SK-N-SH treated with all-trans-retinoic acid at 6 μM for 48 hours (cell line): ENCODE results near the gene OPHN1.

Source experiments
- CREB5 ChIP-seq: fragments of 250-450 bp; sonication (Bioruptor Pico); IDR thresholded peaks from 2 replicates; pipeline ENCODE4 v1.5.1; 2020; ENCODE audit warnings: low read depth, mild to moderate bottlenecking, moderate library complexity
- ESRRG ChIP-seq: fragments of 250-450 bp; sonication (Bioruptor Pico); IDR thresholded peaks from 2 replicates; pipeline ENCODE4 v1.6.1; 2021; ENCODE audit warnings: mild to moderate bottlenecking
- GLIS3 ChIP-seq: fragments of 250-450 bp; sonication (Bioruptor Pico); IDR thresholded peaks from 2 replicates; pipeline ENCODE4 v1.5.0; 2020; ENCODE audit warnings: mild to moderate bottlenecking, moderate library complexity
- RARB ChIP-seq: fragments of 250-450 bp; sonication (Bioruptor Pico); IDR thresholded peaks from 2 replicates; pipeline ENCODE4 v1.8.0; 2021; ENCODE audit warnings: mild to moderate bottlenecking, moderate library complexity
- SNAI2 ChIP-seq: fragments of 250-450 bp; sonication (Bioruptor Pico); IDR thresholded peaks from 2 replicates; pipeline ENCODE4 v1.5.0; 2020; ENCODE audit warnings: mild to moderate bottlenecking, moderate library complexity
- ZC3H10 ChIP-seq: fragments of 250-450 bp; sonication (Bioruptor Pico); IDR thresholded peaks from 2 replicates; pipeline ENCODE4 v1.5.1; 2021; ENCODE audit warnings: mild to moderate bottlenecking, moderate library complexity
- ZFP3 ChIP-seq: fragments of 250-450 bp; sonication (Bioruptor Pico); IDR thresholded peaks from 2 replicates; pipeline ENCODE4 v1.5.0; 2020; ENCODE audit warnings: mild to moderate bottlenecking, moderate library complexity
- ZFP30 ChIP-seq: fragments of 450-650 bp; formaldehyde crosslinking; IDR thresholded peaks from 2 replicates; pipeline ENCODE4 v1.5.0; 2022; ENCODE audit warnings: mild to moderate bottlenecking, moderate library complexity
- ZNF565 ChIP-seq: fragments of 450-650 bp; formaldehyde crosslinking; conservative IDR thresholded peaks from 2 replicates; pipeline ENCODE4 v1.5.0; 2020; ENCODE audit warnings: low read depth, mild to moderate bottlenecking, moderate library complexity
- ZNF8 ChIP-seq: fragments of 450-650 bp; formaldehyde crosslinking; IDR thresholded peaks from 2 replicates; pipeline ENCODE4 v1.5.0; 2020; ENCODE audit warnings: mild to moderate bottlenecking, moderate library complexity

- TF ChIP-seq ZFP30 (no peak), CREB5 (CRISPR knock-in tag) (no peak), ZFP3 (CRISPR knock-in tag) (no peak), GLIS3 (no peak), SNAI2 (CRISPR knock-in tag) (no peak), ZNF8 (no peak), ESRRG (CRISPR knock-in tag) (no peak), RARB (CRISPR knock-in tag) (no peak), ZC3H10 (CRISPR knock-in tag) (no peak), ZNF565 (CRISPR knock-in tag) (no peak)
These were observed 36.3 kb downstream of the OPHN1 start for GRCh38 chrX:68396953-68397352.
